Measurements from ENCODE around the gene JPT1.
"Not testable (repeated sequence)": the region's sequence is repeated elsewhere in the genome, so short reads cannot be mapped to it uniquely, and the experiment has no call there.

JPT1 gene

DNA sequence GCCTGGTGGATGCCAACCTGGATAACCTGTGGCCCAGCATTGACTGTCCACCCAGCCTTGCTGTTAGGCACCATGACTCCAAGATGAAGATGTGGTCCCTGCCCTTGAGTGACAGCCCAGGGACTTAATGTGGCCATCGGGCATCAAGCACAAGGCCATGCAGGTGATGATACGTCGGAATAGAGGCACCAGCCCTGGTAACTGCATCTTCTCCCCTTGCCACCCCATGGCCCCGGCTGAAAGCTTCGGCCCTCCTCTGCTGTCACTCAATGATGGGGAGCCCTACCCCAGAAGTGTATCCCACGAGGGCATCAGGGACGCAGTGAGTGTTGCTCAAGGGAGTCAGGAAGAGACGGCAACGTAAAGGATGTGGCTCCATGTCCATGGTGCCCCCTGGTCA lies 24.7 kb downstream of the JPT1 start:
- DNase-seq: no peak

DNA sequence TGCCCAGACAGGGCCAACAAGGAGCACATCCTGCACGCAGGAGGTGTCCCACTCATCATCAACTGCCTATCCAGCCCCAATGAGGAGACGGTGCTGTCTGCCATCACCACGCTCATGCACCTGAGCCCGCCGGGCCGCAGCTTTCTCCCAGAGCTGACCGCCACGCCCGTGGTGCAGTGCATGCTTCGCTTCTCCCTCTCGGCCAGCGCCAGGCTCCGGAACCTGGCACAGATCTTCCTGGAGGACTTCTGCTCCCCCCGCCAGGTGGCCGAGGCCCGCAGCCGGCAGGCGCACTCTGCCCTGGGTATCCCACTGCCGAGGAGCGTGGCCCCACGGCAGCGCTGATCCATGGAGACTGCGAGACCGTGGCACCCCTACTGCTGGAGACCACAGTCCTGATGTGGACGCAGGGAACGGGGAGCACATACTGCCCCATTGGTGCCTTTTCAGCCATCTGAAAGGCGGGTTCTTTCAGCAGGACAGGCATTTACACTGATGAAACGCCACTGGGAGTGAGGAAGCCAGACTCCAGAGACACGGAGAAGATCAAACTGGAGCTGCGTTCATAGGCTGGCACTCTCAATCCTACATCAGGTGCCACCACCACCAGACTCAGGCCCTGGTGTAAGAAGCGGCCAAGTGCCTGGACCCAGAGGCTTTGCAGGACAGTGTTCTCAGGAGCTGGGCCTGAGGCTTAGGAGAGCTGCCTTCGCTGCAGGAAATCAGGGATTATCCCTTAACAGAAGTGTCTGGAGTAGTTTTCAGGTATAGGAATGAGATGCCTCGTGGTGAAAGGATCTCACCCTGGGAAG lies 25.4 kb downstream of the JPT1 start:
- DNase-seq: no peak

DNA sequence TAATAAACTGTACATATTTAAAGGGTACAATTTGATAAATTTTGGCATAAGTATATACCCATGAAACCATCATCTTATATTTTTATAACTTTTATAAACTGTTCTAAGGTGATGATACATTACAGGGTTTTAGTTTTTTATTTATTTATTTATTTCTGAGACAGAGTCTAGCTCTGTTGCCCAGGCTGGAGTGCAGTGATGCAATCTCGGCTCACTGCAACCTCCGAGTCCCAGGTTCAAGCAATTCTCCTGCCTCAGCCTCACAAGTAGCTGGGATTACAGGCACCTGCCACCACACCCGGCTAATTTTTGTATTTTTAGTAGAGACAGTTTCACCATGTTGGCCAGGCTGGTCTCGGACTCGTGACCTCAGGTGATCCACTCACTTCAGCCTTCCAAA lies 26.4 kb downstream of the JPT1 start:
- DNase-seq: not testable (repeated sequence)

DNA sequence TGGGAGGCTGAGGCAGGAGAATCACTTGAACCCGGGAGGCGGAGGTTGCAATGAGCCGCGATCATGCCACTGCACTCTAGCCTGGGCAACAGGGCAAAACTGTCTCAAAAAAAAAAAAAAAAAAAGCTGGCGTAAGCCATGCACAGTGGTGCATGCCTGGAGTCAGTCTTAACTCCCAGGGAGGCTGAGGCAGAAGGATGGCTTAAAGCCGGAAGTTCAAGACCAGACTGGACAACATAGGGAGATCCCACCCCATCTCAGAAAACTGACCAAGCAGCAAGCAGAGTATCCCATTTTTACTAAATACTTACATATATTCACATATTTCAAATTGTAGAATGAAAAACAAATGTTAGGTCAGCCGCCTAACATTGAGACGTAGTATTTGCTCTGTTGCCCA lies 27.4 kb downstream of the JPT1 start:
- no peak for DNase-seq

DNA sequence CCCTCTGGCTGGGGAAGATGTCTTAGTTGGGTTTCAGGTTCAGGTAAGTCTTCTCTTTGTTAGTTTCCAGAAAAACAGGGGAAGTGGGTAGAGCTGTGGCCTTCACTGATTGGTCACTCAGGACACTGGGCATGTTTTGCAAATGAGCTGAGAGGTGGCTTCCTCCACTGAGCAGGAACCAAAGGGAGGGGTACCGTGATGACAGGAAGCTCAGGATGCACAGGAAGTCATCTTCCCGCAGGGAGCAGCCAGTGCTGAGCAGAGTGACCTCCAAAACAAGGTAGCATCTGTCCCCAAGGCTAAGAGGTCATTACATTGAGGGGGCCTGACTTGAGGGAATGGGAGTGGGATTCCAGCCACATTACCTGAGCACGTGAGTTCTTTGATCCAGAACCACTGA lies 28.3 kb downstream of the JPT1 start:
- no peak for DNase-seq

DNA sequence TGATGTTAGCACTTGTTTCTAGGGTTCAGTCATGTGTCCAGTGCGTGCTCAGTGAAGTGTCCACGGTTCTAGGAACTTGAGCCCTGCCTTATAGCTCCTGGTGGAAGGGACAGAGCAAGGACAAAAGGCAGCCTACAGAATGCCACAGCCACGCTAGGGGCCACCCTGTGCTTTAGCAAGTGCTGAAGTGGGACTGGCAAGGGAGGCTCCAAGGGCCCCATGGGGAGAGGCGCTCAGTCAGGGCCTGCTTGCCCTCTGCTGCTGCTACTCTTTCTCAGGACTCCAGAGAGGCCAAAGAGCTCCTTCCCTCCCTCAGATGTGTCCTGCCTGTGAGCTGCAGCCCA lies 29.5 kb downstream of the JPT1 start:
- DNase-seq: no peak

DNA sequence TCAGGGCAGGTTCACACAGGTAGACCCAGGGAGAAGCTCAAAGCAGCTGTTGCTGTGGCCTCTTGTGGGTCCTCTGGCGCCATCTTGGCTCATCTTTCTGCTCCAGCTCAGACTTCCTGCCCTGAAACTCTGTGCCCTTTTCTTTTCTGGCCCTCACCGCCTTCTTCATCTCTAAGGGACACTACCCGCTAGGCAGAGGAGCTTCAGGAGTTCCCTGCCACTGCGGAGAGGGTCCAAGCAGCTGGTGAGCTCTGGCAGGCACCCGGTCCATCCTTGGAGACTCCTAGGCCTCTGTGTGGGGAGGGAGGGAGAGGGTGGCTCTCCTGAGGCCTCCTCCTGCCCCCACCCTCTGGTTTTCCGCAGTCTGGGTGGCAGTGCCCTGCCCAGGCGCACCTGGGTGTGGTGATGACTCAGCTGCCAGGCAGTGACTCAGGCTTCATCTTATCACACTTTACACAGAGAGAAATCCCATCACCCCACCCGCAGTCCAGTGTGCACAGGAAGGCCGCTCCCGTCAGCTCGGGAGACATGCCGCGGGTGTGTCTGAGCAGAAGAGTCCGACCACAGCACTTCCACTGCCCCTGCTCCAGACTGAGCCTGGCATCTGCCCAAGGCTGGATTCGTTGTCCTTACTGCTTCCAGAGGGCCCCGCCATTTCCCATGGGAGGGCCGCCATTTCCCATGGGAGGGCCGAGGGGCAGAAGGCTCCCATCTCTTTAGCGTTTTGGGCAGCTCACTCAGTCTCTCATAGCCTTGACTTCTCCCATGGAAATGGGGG lies 30.1 kb downstream of the JPT1 start:
- DNase-seq: peak; percentile 27

DNA sequence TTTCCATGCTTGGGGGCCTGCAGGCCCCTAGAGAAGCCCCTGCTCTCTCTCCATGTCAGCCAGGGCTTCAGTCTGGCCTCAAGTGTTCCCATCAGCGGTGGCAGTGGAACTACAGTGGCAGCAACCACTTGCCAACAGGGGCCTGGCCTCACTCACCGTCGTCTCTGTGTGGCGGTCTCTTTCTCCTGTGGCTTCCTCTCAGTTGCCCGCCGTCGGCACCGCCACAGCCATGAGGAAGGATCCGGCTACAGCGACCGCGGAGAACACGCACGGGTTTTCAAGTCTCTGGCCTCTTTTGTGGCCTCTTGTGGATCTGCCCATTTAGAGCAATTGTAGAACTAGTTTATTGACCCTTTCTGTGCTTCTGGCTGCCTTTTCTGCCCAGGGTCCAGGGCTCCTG lies 36.0 kb downstream of the JPT1 start:
- DNase-seq: no peak

DNA sequence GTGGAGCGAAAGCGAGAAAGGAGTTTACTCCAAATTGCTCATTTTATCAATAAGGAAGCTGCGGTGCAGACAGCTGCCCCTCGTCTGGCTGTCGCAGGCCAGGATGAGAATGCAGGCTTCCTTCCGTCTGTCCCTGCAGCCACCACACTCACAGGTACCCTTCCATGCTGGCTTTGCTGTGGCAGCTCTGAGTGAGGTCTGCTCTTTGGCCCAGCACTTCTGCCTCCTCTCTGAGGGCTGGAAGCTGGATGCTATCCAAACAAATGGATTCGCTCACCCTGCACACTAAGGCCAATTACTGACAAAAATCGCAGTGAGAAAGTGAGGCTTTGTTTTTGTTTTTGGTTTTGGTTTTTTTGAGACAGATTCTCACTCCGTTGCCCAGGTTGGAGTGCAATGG lies 37.6 kb downstream of the JPT1 start:
- no peak for DNase-seq

DNA sequence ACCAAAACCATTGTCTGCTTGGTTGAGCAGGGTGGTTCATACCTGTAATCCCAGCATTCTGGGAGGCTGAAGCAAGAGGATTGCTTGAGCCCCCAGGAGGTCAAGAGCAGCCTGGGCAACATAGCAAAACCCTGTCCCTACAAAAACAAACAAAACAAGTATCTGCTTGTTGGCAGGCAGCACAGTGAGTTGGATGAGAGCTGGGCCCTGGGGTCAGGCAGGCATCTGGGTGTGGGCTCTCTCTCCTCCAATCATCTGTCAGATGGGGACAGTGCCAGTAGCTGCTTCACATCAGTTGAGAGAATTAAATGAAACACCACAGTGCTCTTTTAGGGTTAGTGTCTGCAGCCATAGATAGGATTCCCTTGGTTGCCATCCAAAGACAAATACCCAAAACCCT lies 38.8 kb downstream of the JPT1 start:
- DNase-seq: no peak

DNA sequence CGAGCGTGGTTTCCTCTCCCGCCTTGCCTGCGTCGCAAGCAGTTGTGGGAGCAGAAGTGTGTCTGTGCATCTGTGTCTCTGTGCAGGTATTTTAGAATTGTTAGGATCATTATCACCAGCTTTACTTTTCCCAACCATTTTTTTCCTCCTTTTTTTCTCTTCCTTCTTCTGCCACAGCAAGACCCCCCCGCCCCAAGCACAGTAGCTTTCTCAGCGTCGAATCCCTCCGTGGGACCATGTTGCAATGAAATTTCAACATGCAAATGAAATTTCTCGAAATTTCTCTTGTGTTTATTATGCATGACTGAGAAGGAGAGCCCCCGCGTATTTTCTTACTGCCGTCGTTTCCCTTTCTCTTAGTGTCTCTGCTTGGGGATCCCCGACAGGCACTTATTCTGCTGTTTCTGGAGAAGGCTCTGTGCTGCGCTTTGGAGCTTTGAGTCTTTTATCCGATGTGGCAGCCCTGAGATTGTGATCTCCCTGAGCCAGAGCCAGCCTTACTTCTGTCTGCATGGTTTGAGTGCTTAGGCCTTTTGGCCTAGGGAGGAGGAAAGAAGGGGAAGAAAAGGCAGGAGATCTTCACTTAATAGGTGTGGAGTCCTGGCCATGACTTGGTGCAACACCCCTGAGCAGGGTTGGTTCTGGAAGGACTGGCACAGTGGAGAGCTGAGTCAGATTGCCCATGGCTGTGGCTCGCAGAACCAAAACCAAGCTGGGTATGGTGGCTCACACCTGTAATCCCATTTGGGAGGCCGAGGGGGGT lies 39.6 kb downstream of the JPT1 start:
- no peak for DNase-seq

DNA sequence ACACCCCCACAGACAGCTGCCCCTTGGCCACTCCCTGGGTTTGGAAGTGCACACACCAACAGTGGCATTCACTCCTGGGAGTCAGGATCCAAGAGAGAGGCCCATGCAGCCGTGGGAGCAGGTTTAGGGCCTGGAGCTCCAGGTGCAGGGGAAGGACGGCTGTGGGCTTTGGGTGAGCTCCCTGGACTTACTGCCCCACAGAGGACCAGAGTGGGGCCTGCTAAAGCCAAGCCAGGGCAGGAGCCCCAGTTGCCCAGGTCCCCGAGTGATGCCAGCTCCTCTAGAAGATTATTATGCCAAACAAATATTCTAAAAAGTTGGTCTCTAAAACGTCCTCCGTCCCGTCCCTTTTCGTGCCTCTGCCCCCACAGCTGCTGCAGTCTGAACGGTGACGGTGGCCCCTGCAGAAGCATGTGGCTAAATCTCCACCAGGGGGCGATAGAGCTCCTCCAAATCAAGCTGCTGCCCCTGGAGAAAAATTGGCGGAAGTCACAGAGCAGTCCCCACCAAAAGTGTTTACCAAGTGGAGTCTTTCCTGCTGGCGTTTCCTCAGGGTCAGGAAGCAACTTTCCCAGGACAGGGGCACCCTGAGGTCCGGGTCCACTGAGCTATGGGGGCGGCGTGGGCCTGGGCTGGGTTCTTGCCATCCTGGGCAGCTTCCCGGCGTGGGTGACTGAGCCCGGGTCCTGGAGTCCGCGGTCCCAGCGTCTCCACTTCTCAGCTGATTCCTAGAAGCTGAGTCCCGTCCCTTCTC lies 40.3 kb downstream of the JPT1 start:
- DNase-seq: peak; percentile 56

DNA sequence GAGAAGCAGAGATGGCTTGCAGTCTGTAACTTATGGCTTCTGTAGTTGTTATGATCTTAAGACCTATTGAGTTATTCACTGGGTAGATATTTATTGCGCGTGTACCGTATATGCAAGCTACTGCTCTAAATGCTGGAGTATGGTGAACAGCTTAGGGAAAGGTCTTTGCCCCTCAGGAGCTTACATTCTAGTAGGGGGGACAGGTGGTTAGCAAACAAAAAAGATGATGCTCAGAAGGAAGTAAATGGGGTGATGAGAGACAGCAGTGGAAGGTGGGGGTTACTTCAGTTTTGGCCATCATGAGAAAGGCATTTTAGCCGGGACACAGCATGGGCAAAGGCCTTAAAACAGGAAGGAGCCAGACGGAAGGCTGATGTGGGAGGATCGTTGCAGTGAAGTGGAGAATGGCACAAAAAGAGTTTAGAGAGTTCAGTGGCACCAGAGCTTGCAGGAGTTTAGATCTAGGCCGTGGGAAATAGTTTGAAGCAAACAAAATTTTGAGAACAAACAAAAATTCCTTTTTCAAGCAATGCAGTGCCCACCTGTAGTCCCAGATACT lies 42.5 kb downstream of the JPT1 start:
- no peak for DNase-seq

DNA sequence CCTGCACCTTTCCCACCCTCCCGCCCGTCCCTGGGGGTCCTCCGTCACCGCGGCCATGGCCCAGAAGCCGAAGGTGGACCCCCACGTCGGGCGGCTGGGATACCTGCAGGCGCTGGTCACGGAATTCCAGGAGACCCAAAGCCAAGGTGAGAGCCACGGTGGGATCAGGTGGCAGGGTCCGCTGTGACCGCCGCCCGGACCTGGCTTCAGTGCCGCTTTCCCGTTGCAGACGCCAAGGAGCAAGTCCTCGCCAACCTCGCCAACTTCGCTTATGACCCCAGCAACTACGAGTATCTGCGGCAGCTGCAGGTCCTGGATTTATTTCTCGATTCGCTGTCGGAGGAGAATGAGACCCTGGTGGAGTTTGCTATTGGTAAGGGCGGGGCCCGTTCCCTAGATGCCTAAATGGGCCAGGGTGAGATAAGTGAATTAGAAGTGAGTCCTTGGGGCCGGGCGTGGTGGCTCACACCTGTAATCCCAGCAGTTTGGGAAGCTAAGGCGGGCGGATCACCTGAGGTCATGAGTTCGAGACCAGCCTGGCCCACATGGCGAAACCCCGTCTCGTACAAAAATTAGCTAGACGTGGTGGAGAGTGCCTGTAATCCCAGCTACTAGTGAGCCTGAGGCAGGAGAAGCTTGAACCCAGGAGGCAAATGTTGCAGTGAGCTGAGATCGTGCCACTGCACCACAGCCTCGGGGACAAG lies 43.9 kb downstream of the JPT1 start:
- no peak for DNase-seq

DNA sequence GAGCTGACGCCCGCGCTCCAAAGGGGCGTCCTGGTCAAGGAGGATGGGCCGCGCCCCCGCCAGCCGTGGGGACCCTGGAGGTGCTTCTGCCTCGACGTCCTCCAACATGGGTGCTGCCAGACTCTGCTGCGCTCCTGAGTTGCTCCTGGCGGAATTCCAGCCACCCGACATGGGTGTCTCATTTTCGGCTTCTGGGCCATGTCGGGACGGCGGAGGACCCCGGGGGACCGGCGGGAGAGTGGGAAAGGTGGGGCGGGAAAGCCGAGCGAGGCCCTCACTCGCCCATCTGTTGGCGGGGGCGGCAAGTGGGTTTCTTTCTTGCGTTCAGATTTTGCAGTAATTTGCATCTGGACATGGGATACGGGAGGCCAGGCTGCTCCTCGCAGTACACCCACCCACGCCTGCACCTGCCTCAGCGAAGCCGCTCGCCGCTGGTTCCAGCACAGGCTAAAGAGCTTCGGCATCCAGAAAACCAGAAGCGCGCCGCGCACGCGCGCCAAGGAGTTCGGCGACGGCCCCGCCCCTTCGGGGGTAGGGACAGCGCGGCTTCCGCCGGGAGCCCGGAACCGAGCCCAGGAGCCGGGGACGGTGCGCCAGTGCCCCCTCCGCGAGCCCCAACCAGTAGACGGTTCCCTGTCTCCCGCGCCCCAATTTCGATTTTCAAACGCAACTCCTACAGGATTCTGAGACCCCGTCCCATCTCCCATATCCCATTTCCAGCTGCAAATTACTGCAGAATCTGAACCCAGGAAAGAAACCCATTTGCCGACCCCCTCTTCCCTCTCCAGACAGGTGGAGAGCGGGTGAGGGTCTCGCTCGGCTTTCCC lies 44.7 kb downstream of the JPT1 start, which contains the start of gene ARMC7:
TSS of gene ARMC7 (plus strand) at position 563 of the 827 bp plus-strand sequence. CDS start 320 bp downstream, outside the sequence.
- DNase-seq: peak; percentile 71

DNA sequence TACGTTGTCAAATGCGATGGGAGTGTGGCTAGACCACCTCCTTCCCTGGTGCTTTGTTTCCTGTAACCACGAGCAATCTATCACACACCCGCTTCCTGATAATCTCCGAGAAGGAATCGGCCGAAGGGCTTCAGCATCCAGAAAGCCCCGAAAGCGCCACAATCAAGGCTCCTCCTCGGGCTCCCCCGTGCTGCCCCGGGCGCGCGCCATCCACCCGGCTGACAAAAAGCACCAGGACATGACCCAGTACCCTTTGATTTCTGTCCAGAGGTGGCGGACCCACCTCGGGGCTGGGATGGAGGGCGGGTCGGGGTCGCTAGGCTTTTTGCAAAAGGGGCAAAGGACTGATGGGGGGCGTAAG lies 45.3 kb downstream of the JPT1 start:
- DNase-seq: no peak

DNA sequence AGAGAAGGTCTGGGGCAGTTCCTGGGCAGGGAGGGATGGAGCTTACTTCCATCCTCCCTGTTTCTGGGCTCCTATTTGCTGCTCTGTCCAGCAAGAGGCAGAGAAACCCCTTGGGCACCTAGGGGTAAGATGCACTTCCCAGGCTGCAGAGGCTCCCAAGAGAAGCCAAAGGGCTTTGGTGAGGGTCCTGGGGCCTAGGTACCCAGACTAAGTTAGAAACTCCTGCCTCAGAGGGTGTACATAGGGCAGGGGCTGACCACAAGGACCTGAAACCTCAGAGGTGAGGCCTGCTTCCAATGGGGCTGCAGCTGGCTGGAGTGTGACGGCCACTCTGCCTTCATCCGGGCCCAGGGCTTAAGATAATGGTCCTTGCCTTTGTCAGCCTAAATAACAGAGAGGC lies 46.1 kb downstream of the JPT1 start:
- no peak for DNase-seq

DNA sequence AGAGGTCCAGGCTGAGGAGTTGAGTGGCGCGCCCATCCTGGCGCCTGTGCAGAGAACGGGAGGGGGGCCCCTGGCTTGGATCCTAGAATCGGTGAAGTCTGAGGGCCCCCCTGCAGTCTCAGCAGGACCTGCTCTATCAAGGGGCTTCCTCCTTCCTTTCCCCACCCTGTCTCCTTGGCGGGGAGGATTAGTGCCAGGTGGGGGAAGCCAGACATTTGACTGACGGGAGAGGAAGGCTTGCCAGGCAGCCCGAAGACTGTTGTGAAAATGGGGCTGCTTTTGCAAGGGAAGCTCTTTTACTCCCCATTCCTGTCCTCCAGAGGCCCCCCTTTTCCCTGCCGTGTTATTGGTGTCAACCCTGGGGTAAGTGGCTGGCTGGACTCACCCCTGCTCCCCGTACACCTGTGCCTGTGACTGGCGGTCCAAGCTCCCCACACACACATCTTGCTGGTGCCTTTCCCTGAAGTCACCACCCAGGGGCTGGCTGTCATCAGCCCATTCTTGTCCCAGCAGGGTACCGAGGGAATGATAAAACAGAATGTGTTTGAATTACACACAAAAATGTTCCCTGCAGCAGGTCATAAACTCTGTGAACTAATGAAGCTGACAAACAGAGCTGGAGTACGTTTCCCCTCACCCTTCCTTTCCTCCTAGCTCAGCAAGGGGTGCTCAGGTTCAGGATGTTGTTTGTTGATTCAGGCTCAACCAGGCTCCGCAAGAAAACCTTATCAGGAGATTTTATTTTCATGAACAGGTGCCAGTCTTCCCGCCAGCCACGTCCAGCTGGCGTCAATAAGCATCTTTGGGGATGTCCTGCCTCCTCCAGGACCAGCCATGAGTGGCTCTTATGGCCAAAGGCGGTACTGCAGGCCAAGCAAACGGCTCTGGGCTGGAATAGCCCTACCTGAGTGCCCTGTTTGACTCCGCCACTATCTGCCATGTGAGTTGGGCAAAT lies 48.9 kb downstream of the JPT1 start:
- DNase-seq: peak; percentile 65

DNA sequence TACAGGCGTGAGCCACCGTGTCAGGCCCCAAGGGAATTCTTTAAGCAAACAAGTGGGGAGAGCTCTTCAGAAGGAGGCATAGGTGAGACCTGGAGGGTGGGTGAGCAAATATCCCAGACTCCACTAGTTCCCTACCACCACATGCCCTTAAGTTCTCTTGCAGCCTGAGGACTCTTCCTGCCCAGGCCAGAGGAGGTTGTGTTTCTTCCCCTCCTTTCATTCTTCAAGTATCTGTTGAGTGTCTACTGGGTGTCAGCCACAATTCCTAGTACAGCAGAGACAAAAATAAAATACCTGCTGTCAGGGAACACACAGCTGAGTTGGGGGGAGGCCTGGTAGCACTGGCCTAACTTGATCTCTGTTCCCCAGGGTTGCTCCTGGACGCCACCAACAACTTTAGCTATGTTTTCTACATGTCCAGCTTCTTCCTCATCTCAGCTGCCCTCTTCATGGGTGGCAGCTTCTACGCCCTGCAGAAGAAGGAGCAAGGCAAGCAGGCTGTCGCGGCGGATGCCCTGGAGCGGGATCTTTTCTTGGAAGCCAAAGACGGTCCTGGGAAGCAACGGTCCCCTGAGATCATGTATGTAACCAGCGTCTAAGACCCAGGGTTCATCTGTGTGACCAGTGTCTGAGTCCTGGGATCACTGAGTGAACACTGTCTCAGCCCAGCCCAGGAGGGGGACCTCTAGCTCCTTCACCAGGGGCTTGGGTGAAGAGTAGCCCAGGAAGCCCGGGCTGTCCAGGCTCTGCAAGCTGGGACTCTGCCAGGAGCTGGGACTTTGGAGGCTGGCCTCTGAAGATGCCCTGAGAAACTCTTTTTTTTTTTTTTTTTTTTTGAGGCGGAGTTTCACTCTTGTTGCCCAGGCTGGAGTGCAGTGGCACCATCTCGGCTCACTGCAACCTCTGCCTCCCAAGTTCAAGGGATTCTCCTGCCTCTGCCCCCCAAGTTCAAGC lies 50.4 kb downstream of the JPT1 start:
- no peak for DNase-seq
